WI38 (cell line): ENCODE data around the gene LOXL1.
A peak's percentile ranks its signal among the peaks of the same experiment; 100 is the strongest.

Experiments
- H3K4me3 ChIP-seq: 2 replicates; pipeline ENCODE4 v1.5.1; 2011; ENCODE audit warnings: low read depth, mild to moderate bottlenecking, control low read depth, low read length
- CTCF ChIP-seq: IDR thresholded peaks from 2 replicates; pipeline ENCODE4 v1.5.1; 2012; ENCODE audit warnings: low read depth, mild to moderate bottlenecking, control low read depth, low read length

The LOXL1 gene

GRCh38 chr15:73947651-73948050 lies 21.4 kb downstream of the LOXL1 start:
- TF ChIP-seq CTCF: no peak
- no peak overlapping the region for H3K4me3 ChIP-seq

GRCh38 chr15:73948396-73948795 lies 22.1 kb downstream of the LOXL1 start:
- no peak overlapping the region for H3K4me3 ChIP-seq
- TF ChIP-seq CTCF: no peak

- no peak overlapping the region for H3K4me3 ChIP-seq
- no peak for TF ChIP-seq CTCF
Measured at GRCh38 chr15:73948982-73949381, 22.7 kb downstream of the LOXL1 start.

- TF ChIP-seq CTCF: no peak
- no peak overlapping the region for H3K4me3 ChIP-seq
Measured at GRCh38 chr15:73949496-73949895, 23.2 kb downstream of the LOXL1 start.

- TF ChIP-seq CTCF: no peak
- H3K4me3 ChIP-seq: no peak overlapping the region
Measured at GRCh38 chr15:73950479-73950830, 24.2 kb downstream of the LOXL1 start.

- peak; percentile 93 for TF ChIP-seq CTCF
- H3K4me3 ChIP-seq: no peak overlapping the region
Measured at GRCh38 chr15:73950831-73951561, 24.7 kb downstream of the LOXL1 start.

- no peak for TF ChIP-seq CTCF
- H3K4me3 ChIP-seq: no peak overlapping the region
Measured at GRCh38 chr15:73951601-73952000, 25.3 kb downstream of the LOXL1 start.
